ENCODE measurements around the gene TMEM202.

- TF ChIP-seq CTCF (IDR thresholded peaks at IDR 0.05; ENCODE audit: low read length) (no peak), EZH2 (optimal IDR thresholded peaks at IDR 0.05; ENCODE audit: low read depth, low read length) (no peak), EZH2phosphoT487 (IDR thresholded peaks at IDR 0.05; ENCODE audit: low read length) (no peak)
Measured at GRCh38 chr15:72379856-72380430, 18.2 kb upstream of the TMEM202 start.

Data from MM.1S (cell line).